SK-N-SH (cell line): ENCODE results near the gene PTCD1. TPM values are rescaled to one million over a fixed set of nuclear protein-coding genes. Genes with fewer than 3 reads are reported as not detected.
"Not testable (repeated sequence)": the region's sequence is repeated elsewhere in the genome, so short reads cannot be mapped to it uniquely, and the experiment has no call there.

Experiments used
- CTCF ChIA-PET: fragments of 300-600, 350-600 bp; formaldehyde crosslinking; extraction: SDS; loops from one replicate; lab custom pipeline; 2021; lab: Yijun Ruan, JAX
- POLR2A ChIA-PET: fragments of 350-600 bp; sonication (Branson Sonifier 250); formaldehyde crosslinking; extraction: SDS; loops from one replicate; lab custom pipeline; 2020; ENCODE audit warnings: antibody characterized with exemption, inconsistent platforms; lab: Yijun Ruan, JAX
- DNase-seq: peaks from one replicate; pipeline ENCODE4 v3.0.0; 2012
- H2AFZ ChIP-seq: fragments of 200-600 bp; sonication (generic); 2 replicates; pipeline ENCODE4 v1.8.1; 2016; ENCODE audit warnings: antibody characterized with exemption, mild to moderate bottlenecking, low read depth
- H3F3A ChIP-seq: fragments of 200-600 bp; sonication (generic); replicated peaks from 2 replicates; pipeline ENCODE3; 2016; ENCODE audit warnings: antibody characterized with exemption, mild to moderate bottlenecking; ENCODE audit not compliant: insufficient read depth
- H3K27ac ChIP-seq, 2 experiments: fragments of 200-500 bp in 1 of 2; fragments of 200-600 bp in 1 of 2; sonication (Bioruptor generic) in 1 of 2; sonication (generic), shearing (Covaris generic) in 1 of 2; 2 replicates each; pipeline versions ENCODE4 v1.5.1 to v1.6.1; 2014 to 2016; ENCODE audit warnings: low read depth in 2 of 2, inconsistent platforms in 1 of 2, low read length in 1 of 2, mild to moderate bottlenecking in 1 of 2, mixed read lengths in 1 of 2
- H3K27me3 ChIP-seq: fragments of 200-600 bp; sonication (generic), shearing (Covaris generic); 2 replicates; pipeline ENCODE4 v1.6.1; 2016; ENCODE audit warnings: mixed run types; ENCODE audit not compliant: insufficient read depth
- H3K36me3 ChIP-seq, 2 experiments: fragments of 200-500 bp in 1 of 2; fragments of 200-600 bp in 1 of 2; sonication (Bioruptor generic) in 1 of 2; sonication (generic) in 1 of 2; replicated peaks in 1 of 2; 2 replicates each; pipeline versions ENCODE3 to v1.5.1; 2014 to 2016; ENCODE audit warnings: low read length in 1 of 2, mild to moderate bottlenecking in 1 of 2; ENCODE audit not compliant: insufficient read depth in 2 of 2, control insufficient read depth in 1 of 2
- H3K4me1 ChIP-seq, 2 experiments: fragments of 200-500 bp in 1 of 2; fragments of 200-600 bp in 1 of 2; sonication (Bioruptor generic) in 1 of 2; sonication (generic), shearing (Covaris generic) in 1 of 2; 2 replicates each; pipeline versions ENCODE4 v1.5.1 to v1.6.1; 2014 to 2016; ENCODE audit warnings: low read depth in 1 of 2, low read length in 1 of 2, mixed run types in 1 of 2; ENCODE audit not compliant: insufficient read depth in 2 of 2, control insufficient read depth in 1 of 2
- H3K4me2 ChIP-seq: fragments of 200-600 bp; sonication (generic), shearing (Covaris generic); 2 replicates; pipeline ENCODE4 v1.6.1; 2017; ENCODE audit warnings: mixed run types
- H3K4me3 ChIP-seq, 2 experiments: fragments of 200-500 bp in 1 of 2; fragments of 200-600 bp in 1 of 2; sonication (Bioruptor generic) in 1 of 2; sonication (generic), shearing (Covaris generic) in 1 of 2; 2 replicates each; pipeline versions ENCODE4 v1.5.1 to v1.8.1; 2014 to 2016; ENCODE audit warnings: low read depth in 2 of 2, inconsistent platforms in 1 of 2, low read length in 1 of 2, mild to moderate bottlenecking in 1 of 2, mixed read lengths in 1 of 2, moderate library complexity in 1 of 2
- H3K79me2 ChIP-seq: fragments of 200-600 bp; sonication (generic); 2 replicates; pipeline ENCODE4 v1.8.1; 2017; ENCODE audit warnings: mild to moderate bottlenecking; ENCODE audit not compliant: insufficient read depth
- H3K9ac ChIP-seq: fragments of 200-600 bp; sonication (generic); 2 replicates; pipeline ENCODE4 v1.6.1; 2017; ENCODE audit warnings: mixed run types
- H3K9me2 ChIP-seq: fragments of 200-600 bp; sonication (generic); 2 replicates; pipeline ENCODE4 v1.6.1; 2017; ENCODE audit warnings: mixed run types
- H3K9me3 ChIP-seq: fragments of 200-600 bp; sonication (generic); 2 replicates; pipeline ENCODE4 v1.6.1; 2017; ENCODE audit warnings: mixed run types, mild to moderate bottlenecking, moderate library complexity
- H4K20me1 ChIP-seq: fragments of 200-600 bp; sonication (generic); 2 replicates; pipeline ENCODE4 v1.6.1; 2017; ENCODE audit warnings: mild to moderate bottlenecking, mixed run types; ENCODE audit not compliant: insufficient read depth
- CTCF ChIP-seq: fragments of 200-600 bp; sonication (generic); IDR thresholded peaks from 2 replicates; pipeline ENCODE4 v1.6.1; 2017; ENCODE audit warnings: antibody characterized with exemption, mild to moderate bottlenecking, moderate library complexity
- FOXM1 ChIP-seq: IDR thresholded peaks from 2 replicates; pipeline ENCODE4 v1.4.0; 2012; ENCODE audit warnings: low read depth, mild to moderate bottlenecking
- RAD21 ChIP-seq: IDR thresholded peaks from 2 replicates; pipeline ENCODE4 v1.6.1; 2012; ENCODE audit warnings: mild to moderate bottlenecking, low read length
- RCOR1 ChIP-seq: fragments of 150-350 bp; IDR thresholded peaks from 2 replicates; pipeline ENCODE4 v1.6.1; 2017; ENCODE audit warnings: antibody characterized with exemption, low read length
- RXRA ChIP-seq: IDR thresholded peaks from 2 replicates; pipeline ENCODE4 v1.4.0; 2012; ENCODE audit warnings: low read depth, mild to moderate bottlenecking, borderline replicate concordance
- SMC3 ChIP-seq: IDR thresholded peaks from 2 replicates; pipeline ENCODE4 v1.6.1; 2012; ENCODE audit warnings: low read depth, low read length, improper control_type of control experiment
- TAF1 ChIP-seq: IDR thresholded peaks from 2 replicates; pipeline ENCODE4 v1.6.1; 2012; ENCODE audit warnings: low read depth, mild to moderate bottlenecking, low read length, moderate library complexity, borderline replicate concordance
- ZBTB33 ChIP-seq: IDR thresholded peaks from 2 replicates; pipeline ENCODE4 v1.4.0; 2012; ENCODE audit warnings: low read depth, borderline replicate concordance
- whole genome bisulfite sequencing: methylation state at CpG from one replicate; pipeline ENCODE4 v1.1.6; 2017; ENCODE audit warnings: low lambda C conversion rate; 5-methylcytosine and 5-hydroxymethylcytosine counted together
- polyA plus RNA-seq, 3 experiments: library from polyadenylated mRNA; depleted of rRNA; stranded (reverse); fragments of >200 nt; gene quantifications; 2 replicates each; pipeline ENCODE4 v1.2.3, GENCODE V29; 2012

PTCD1 gene
- polyA plus RNA-seq, 1 of the 3 experiments (the other 2 are of a cell fraction): 8.2 TPM

GRCh38 chr7:99418260-99418659 lies 20.3 kb downstream of the PTCD1 start:
- no peak for DNase-seq
- Histone ChIP-seq H3K27ac (no peak overlapping the region), H3K9ac (no peak overlapping the region), H3K9me2 (no peaks in the 10 kb centered on the region), H3K4me2 (no peak overlapping the region), H3K27me3 (no peaks in the 10 kb centered on the region), H3K36me3 (peaks cover 61 to 76% of the 10 kb centered on the region in 2 experiments), H3K9me3 (no peaks in the 10 kb centered on the region), H3K4me1 (no peaks in the 10 kb centered on the region), H3K79me2 (peaks cover 31% of the 10 kb centered on the region; the same call in 1 of the 2 replicates), H3K4me3 (no peak overlapping the region), H4K20me1 (peaks cover 5% of the 10 kb centered on the region; the same call in 1 of the 2 replicates), H3F3A (peaks cover 30% of the 10 kb centered on the region), H2AFZ (no peak overlapping the region)
- TF ChIP-seq RCOR1 (no peak), ZBTB33 (no peak), RXRA (no peak), TAF1 (no peak), FOXM1 (no peak)
- CTCF ChIA-PET: no interaction called here
- POLR2A ChIA-PET: interaction anchor here (1.0 kb wide), 2 partner anchors 11 to 25 kb away, joined by 3 read pairs; no protein-coding TSS in a partner anchor
- 91% methylated on average over 9 of the region's 9 CpGs for WGBS

DNA sequence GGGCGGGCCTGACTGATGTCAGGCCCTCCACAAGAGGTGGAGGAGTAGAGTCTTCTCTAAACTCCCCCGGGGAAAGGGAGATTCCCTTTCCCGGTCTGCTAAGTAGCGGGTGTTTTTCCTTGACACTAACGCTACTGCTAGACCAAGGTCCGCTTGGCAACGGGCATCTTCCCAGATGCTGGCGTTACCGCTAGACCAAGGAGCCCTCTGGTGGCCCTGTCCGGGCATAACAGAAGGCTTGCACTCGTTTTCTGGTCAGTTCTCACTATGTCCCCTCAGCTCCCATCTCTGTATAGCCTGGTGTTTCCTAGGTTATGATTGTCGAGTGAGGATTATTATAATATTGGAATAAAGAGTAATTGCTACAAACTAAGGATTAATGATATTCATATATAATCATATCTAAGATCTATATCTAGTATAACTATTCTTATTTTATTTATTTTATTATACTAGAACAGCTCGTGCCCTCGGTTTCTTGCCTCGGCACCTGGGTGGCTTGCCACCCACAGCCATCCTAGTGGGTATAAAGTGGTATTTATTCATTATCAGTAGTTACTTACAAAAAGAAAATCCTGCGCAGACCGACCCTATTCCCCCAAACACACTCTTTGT lies 23.0 kb downstream of the PTCD1 start:
- H2AFZ ChIP-seq, H3K4me2 ChIP-seq, POLR2A ChIA-PET, DNase-seq, H4K20me1 ChIP-seq, H3K9ac ChIP-seq, H3K9me2 ChIP-seq, H3K9me3 ChIP-seq, H3K4me3 ChIP-seq, H3K27me3 ChIP-seq, H3K4me1 ChIP-seq: not testable (repeated sequence)
- H3F3A ChIP-seq: peaks cover 30% of the 10 kb centered on the region
- CTCF ChIA-PET: interaction anchor here (0.6 to 2.2 kb wide), 12 partner anchors 8 to 375 kb away, joined by 3 to 10 read pairs (median 3); no protein-coding TSS in a partner anchor
- H3K27ac ChIP-seq: 0 out of 4 replicates have a peak overlapping the region, but pooled peaks of 1 of the 2 experiments have one; percentile 6
- WGBS: 43% methylated on average over 17 of the region's 17 CpGs
- TF ChIP-seq CTCF: peak; percentile 78
- TF ChIP-seq RAD21: peak; percentile 72
- TF ChIP-seq SMC3: peak; percentile 55
- peaks cover 71 to 91% of the 10 kb centered on the region in 2 experiments for H3K36me3 ChIP-seq
- H3K79me2 ChIP-seq: peaks cover 57% of the 10 kb centered on the region
